Erythroblast (primary cell): ENCODE measurements around the gene ATF6.
A peak's percentile ranks its signal among the peaks of the same experiment; 100 is the strongest.
"Not testable (repeated sequence)": the region's sequence is repeated elsewhere in the genome, so short reads cannot be mapped to it uniquely, and the experiment has no call there.

ENCODE experiments used
- DNase-seq, 2 experiments: peaks; one replicate each; lab custom pipeline; 2025; lab: John Stamatoyannopoulos, UW
- GATA1 ChIP-seq: IDR thresholded peaks from 2 replicates; pipeline ENCODE4 v1.6.1; 2011; ENCODE audit warnings: low read depth, mild to moderate bottlenecking, control low read depth, low read length, moderate library complexity
- POLR2A ChIP-seq: IDR thresholded peaks from 2 replicates; pipeline ENCODE4 v1.6.1; 2011; ENCODE audit warnings: mild to moderate bottlenecking, low read length

ATF6 gene

DNA sequence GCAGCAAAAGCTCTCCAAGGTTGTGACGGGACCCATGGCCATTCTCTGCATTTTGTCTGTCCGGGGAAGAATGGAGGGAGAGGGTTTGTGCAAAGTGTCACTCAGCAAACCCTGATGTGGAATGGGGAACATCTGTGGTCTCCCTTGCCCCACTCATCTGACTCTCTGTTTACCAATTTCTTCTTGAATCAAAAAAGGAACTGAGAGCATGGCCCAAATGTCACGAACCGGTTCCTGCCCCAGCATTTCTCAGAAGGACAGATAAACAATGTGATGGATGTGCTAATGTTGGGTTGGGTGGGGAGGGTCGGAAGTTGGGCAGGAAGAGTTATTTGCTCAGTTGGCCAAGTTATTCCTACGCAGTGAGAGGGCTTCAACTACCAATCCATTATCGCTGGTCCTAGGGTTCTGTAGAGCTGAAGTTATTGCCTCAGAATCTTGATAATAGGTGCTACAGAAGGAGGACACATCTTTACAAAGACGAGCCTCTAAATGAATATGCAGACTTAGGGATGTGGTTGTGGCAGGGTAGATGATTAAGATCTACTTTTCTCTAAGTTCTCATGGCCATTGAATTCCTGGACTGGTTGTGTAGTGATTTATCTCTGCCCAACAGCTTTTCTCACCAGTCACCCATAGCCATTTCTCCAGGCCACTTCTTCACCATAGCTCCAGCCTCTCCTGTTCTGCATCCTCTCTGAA, 26.1 kb upstream of the ATF6 start:
- no peak for TF ChIP-seq GATA1
- TF ChIP-seq POLR2A, result no peak
- DNase-seq, result no peak

GRCh38 chr1:161740921-161741320, 25.2 kb upstream of the ATF6 start:
- DNase-seq, result no peak

DNA sequence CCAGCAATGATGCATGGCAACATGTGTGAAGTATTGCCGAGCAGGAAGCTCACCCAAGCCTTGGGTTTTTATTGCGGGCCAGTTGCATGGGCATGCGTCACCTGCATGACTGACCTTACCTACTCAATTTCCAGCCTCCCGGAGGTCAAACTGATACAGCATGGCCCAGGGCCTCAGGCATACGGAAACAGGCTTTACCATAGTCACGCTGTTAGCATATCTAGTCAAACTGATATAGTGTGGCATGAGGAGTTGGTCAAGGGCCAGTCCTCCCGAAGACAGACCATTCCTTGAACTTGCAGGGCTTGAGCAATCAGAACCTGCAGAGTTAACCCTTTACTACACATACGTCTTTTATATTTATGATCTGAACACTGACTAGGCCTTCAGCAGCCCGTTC, 22.9 kb upstream of the ATF6 start:
- TF ChIP-seq POLR2A (no peak), GATA1 (no peak)
- DNase-seq, result no peak

More at GRCh38 chr1:161740921-161741320, 25.2 kb upstream of the ATF6 start:
- TF ChIP-seq GATA1, result no peak
- TF ChIP-seq POLR2A, result no peak

GRCh38 chr1:161747801-161748200, 18.3 kb upstream of the ATF6 start:
- no peak for DNase-seq
- TF ChIP-seq POLR2A, result no peak
- TF ChIP-seq GATA1, result no peak

- TF ChIP-seq POLR2A (peak; percentile 89), GATA1 (no peak)
- peak; percentile 94 to 95 for DNase-seq
Observed at GRCh38 chr1:161749509-161750407, 16.4 kb upstream of the ATF6 start, which contains the start of gene DUSP12. DUSP12 (plus strand) TSS chr1:161749786; CDS start chr1:161749802, 16 bp downstream.

DNA sequence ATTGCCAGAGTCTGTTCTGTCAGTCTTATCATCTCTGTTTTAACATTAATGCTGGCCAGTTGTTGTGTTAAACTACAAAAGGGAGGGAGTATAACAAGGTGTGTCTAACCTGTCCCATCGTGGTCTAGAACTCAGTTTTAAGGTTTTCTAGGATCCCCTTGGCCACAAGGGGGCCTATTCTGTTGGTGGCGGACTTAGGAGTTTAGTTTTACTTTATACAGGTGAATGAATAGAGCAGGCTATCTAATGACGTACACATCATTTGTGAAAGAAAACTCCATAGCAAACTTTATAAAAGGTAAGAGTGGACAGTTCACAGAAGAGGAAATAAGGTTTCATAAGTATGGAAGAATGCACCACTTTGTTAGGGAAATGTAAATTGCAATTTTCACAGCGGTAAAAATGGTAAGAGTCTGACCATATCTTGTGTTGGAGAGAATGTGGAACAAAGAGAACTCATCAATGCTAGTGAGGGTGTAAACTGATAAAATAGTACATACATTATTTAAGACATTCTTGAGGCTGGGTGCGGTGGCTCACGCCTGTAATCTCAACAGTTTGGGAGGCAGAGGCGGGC, 2.5 kb upstream of the ATF6 start:
- TF ChIP-seq POLR2A (no peak), GATA1 (no peak)
- peak; percentile 49 to 69 for DNase-seq

- DNase-seq, result no peak
Observed at GRCh38 chr1:161768461-161768860, 2.3 kb downstream of the ATF6 start.

GRCh38 chr1:161768986-161769672, 3.0 kb downstream of the ATF6 start:
- DNase-seq, result no peak
- TF ChIP-seq GATA1, result no peak
- no peak for TF ChIP-seq POLR2A

More at GRCh38 chr1:161768461-161768860, 2.3 kb downstream of the ATF6 start:
- TF ChIP-seq GATA1 (no peak), POLR2A (no peak)

DNA sequence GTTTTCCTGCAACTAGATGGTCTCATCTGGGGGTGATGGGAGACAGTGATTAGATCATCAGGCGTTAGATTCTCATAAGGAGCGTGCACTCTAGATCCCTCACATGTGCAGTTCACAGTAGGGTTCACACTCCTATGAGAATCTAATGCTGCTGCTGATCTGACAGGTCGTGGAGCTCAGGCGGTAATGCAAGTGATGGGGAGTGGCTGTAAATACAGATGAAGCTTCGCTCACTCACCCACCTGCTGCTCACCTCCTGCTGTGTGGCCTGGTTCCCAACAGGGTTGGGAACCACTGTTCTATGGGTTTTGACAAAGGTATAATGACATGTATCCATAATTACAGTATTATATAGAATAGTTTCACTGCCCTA, 3.5 kb downstream of the ATF6 start:
- not testable (repeated sequence) for DNase-seq

GRCh38 chr1:161770250-161770649, 4.1 kb downstream of the ATF6 start:
- TF ChIP-seq GATA1 (no peak), POLR2A (no peak)
- DNase-seq, result peak in 1 of 2 experiments; percentile 37

GRCh38 chr1:161771161-161771560, 5.0 kb downstream of the ATF6 start:
- TF ChIP-seq POLR2A, result no peak
- TF ChIP-seq GATA1, result no peak
- no peak for DNase-seq

GRCh38 chr1:161771973-161772372, 5.9 kb downstream of the ATF6 start:
- no peak for TF ChIP-seq GATA1
- TF ChIP-seq POLR2A, result no peak
- DNase-seq, result no peak

DNA sequence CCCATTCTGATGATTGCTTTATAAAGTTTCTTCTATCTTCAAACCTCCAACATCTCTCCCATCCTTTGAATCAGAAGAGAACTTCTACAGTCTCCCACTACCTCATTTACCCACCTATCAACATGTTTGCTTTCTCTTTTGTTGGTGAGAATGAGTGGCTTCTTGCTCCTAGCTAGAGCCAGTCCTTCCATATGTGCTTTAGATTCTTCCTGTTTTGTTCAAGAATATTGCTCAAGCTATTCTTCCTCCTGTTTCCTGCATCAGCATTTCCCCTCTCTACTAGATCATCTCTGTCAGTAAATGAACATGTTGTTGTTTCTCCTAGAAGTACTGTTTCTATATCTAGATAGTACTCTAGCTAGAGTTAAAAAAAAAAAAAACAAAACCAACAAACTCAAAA, 6.3 kb downstream of the ATF6 start:
- TF ChIP-seq GATA1 (no peak), POLR2A (no peak)
- DNase-seq, result no peak

DNA sequence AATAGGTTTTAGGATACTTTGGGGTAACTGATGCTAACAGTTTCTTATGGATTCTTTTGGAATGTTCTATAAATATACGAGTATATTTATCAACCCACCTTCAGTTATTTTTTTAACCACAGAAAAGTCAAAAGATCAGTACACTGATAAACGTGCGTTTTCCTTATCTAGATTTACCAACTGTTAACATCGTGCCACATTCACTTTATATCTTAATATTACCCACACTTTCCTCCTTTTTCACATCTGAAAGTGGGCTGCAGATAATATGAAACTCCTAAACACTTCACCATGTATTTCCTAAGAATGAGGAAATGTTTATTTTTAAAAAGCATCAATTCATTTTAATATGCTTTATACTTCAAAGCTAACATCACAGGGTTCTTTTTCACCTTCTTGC, 7.7 kb downstream of the ATF6 start:
- TF ChIP-seq GATA1 (no peak), POLR2A (no peak)
- peak in 1 of 2 experiments; percentile 12 for DNase-seq
